ENCODE data around the gene SLC2A4RG. TPM values are rescaled to one million over a fixed set of nuclear protein-coding genes. Genes with fewer than 3 reads are reported as not detected.

SLC2A4RG gene
- total RNA-seq, 3 donors from 2014 or later: 44.9 to 65.0 (median 50.6) TPM

DNA sequence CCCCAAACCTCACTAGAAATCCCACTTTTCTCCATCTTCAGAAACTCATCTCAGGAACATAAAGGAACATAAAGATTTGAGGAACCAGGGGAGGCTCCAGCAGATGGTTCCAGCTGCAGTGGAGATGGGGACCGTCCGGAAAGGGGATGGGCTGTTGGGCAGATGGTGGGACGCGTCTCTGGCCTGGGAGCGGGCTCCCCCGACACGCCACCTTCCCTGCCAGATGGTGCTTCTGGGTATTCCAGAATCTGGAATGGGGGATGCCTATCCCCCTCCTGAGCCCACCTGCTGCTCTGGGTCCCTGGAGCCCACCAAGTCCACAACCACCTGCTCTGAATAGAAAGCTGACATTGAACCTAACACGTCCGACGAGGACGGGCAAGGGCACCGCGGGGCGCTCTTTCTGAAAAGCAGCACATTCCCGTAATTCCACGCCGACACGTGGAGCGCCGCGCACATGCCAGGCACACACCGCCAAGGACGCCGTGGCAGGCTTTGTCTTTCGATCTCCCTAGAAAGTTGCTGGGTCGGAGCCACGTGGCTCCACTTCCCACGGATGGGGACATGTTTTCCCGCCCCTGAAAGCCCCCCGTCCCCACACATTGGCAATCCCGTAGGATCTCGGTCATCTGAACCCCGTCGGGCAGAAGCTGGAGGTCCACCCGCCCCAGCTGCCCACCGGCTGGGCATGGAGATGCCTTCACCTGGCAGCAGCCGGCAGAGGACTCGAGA lies 27.3 kb downstream of the SLC2A4RG start:
- Histone ChIP-seq H3K36me3 (ENCODE audit: low read depth) (no peaks in the 10 kb centered on the region), H3K4me3 (no peak overlapping the region), H3K9me3 (no peaks in the 10 kb centered on the region), H3K4me1 (ENCODE audit: low read depth) (no peaks in the 10 kb centered on the region)
- TF ChIP-seq, protein P1, sequence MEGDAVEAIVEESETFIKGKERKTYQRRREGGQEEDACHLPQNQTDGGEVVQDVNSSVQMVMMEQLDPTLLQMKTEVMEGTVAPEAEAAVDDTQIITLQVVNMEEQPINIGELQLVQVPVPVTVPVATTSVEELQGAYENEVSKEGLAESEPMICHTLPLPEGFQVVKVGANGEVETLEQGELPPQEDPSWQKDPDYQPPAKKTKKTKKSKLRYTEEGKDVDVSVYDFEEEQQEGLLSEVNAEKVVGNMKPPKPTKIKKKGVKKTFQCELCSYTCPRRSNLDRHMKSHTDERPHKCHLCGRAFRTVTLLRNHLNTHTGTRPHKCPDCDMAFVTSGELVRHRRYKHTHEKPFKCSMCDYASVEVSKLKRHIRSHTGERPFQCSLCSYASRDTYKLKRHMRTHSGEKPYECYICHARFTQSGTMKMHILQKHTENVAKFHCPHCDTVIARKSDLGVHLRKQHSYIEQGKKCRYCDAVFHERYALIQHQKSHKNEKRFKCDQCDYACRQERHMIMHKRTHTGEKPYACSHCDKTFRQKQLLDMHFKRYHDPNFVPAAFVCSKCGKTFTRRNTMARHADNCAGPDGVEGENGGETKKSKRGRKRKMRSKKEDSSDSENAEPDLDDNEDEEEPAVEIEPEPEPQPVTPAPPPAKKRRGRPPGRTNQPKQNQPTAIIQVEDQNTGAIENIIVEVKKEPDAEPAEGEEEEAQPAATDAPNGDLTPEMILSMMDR (IDR thresholded peaks at IDR 0.05): no peak
- intact Hi-C loops (cut with DNase I, micrococcal nuclease): no loop called here
- DNase-seq (no peak), ATAC-seq (no peak)

DNA sequence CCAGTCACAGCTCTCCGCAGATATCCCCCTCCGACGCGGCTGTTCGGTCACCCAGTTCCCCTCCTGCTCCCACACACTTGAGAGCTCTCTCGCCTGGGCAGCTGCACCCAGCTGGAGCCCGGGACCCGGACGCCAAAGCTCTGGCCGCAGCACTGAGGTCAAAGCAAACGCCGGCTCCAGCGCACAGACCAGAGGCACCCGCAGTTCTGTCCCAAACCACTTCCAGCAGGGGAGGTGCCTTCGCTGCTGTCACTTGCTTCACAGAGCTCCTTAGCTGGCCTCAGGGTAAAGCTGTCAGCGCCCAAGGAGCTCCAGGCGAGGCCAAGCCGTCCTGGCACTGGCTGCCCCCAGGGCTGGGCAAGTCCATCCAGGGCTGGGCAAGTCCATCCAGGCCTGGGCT lies 27.9 kb downstream of the SLC2A4RG start:
- TF ChIP-seq, protein P1 (IDR thresholded peaks at IDR 0.05): no peak
- Histone ChIP-seq H3K4me3 (no peak overlapping the region), H3K4me1 (ENCODE audit: low read depth) (no peaks in the 10 kb centered on the region), H3K9me3 (no peaks in the 10 kb centered on the region), H3K36me3 (ENCODE audit: low read depth) (no peaks in the 10 kb centered on the region)
- ATAC-seq: peak; percentile 15
- DNase-seq: peak in 2 of 3 donors; percentile 31 to 50
- intact Hi-C loops (cut with DNase I, micrococcal nuclease): no loop called here

DNA sequence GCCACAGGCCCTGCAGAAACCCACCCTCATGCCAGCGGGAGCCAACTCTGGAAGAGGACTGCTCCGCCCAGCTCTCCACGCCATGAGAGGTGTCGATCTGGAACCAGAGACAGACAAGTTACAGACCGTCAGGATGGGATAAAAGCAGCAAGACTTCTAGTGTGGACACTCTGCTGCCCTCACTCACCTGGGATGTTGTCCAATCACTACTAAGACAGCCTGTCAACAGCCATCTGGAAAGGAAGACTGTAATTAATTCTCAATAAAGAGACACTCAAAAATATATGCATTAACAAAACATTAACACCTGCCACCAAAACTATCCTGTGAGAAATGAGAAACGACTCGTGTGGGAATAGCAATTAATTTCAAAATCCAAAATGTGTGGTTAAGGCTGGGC lies 28.3 kb downstream of the SLC2A4RG start:
- Histone ChIP-seq H3K36me3 (ENCODE audit: low read depth) (no peaks in the 10 kb centered on the region), H3K9me3 (no peaks in the 10 kb centered on the region), H3K4me3 (no peak overlapping the region), H3K4me1 (ENCODE audit: low read depth) (no peaks in the 10 kb centered on the region)
- intact Hi-C loops (cut with DNase I, micrococcal nuclease): no loop called here
- TF ChIP-seq, protein P1 (IDR thresholded peaks at IDR 0.05): no peak
- DNase-seq (no peak), ATAC-seq (no peak)

DNA sequence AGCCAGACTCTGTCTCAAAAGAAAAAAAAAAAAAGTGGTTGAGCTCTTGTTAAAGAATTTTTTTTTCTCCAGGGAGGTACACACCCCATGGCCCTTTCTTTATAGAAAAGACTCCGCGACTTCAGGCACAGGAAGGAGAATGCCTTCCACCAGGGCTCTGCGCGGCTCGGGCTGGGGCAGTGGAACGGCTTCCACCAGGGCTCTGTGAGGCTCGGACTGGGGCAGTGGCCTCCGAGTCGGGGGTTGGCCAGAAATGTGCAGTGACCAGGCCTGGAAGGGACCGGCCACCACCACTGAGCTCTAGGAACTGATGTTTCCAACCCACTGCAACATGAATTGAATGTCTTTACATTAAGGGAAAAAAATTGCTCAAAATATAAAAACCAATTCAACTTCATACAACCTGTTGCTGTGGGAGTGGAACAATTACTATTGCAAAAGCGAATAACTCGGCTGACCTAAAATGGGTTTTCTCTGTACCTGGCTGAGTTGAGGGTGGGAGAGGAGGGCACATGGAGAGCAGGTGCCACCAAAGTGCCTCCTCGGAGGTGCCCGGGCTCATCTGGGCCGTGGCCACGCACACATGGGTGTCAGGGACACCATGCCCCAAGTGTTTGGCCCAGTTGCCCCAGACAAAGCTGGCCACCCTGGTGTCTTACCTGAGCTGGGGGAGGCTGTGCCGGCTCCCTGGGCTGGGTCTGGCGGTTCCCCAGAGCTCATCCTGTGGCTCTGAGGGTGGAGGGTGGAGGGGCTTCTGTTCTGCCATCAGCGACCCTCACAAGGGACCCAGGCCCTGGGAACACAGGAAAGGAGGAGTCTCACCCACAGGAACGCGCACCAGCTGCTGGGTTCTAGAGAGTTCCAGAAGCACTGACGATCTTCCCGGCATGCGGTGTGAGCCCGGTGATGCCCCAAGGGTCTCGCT lies 29.3 kb downstream of the SLC2A4RG start:
- no peak for ATAC-seq
- no peaks in the 10 kb centered on the region for H3K36me3 ChIP-seq (ENCODE audit: low read depth)
- intact Hi-C loops (cut with DNase I, micrococcal nuclease): no loop called here
- H3K4me3 ChIP-seq: no peak overlapping the region
- DNase-seq: no peak
- H3K9me3 ChIP-seq: no peaks in the 10 kb centered on the region
- no peaks in the 10 kb centered on the region for H3K4me1 ChIP-seq (ENCODE audit: low read depth)
- TF ChIP-seq, protein P1 (IDR thresholded peaks at IDR 0.05): no peak

DNA sequence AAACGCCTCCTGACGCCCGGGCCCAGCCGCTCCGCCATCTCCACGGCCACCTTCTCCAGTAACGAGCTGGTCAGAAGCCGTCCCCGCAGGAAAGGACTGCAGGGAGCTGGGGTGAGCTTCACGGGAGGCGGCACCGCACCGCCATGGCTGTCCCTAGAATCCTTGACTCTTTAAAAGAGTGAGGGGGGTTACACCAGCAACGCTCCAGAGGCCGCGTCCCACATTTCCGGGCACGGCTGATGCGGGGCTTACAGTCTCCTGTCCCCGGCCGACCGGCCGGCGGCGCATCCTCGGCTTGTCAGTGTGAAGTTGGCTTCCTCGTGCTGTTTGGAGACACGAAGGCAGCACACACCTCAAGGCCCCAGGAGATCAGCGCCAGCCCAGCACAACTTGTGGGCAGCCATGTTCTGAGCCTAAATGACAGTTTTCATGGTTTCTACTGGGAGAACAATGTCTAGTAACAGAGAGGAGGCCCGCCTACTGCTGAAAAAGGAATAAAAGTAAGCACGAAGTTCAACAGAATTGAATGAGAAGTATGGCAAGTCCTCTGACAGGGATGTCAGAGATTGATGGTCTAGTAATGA lies 30.4 kb downstream of the SLC2A4RG start:
- TF ChIP-seq, protein P1 (IDR thresholded peaks at IDR 0.05): no peak
- H3K4me1 ChIP-seq (ENCODE audit: low read depth): no peaks in the 10 kb centered on the region
- H3K4me3 ChIP-seq: no peak overlapping the region
- peak in 1 of 3 donors; percentile 46 for DNase-seq
- no peaks in the 10 kb centered on the region for H3K36me3 ChIP-seq (ENCODE audit: low read depth)
- intact Hi-C loops (cut with DNase I, micrococcal nuclease): no loop called here
- H3K9me3 ChIP-seq: no peaks in the 10 kb centered on the region
- no peak for ATAC-seq
